H1 (cell line): Measurements from ENCODE around the gene PSMD9. TPM values are rescaled to one million over a fixed set of nuclear protein-coding genes. Genes with fewer than 3 reads are reported as not detected.

Source experiments
- CTCF ChIA-PET: fragments of 300-600 bp; sonication (Branson Sonifier 250); formaldehyde crosslinking; loops from one replicate; lab custom pipeline; 2021; ENCODE audit not compliant: partially characterized antibody; lab: Charles Lee
- POLR2A ChIA-PET: fragments of 300-600 bp; sonication (Branson Sonifier 250); formaldehyde crosslinking; loops from one replicate; lab custom pipeline; 2021; ENCODE audit warnings: inconsistent platforms; ENCODE audit not compliant: partially characterized antibody; lab: Charles Lee
- DNase-seq, 2 experiments: peaks; one replicate each; pipeline versions ENCODE4 v3.0.0 to v3.0.0-alpha.2; 2010 to 2022; ENCODE audit warnings: low spot score in 2 of 2, low read depth in 1 of 2, mixed read lengths in 1 of 2
- FAIRE-seq: peaks from 2 replicates; lab custom pipeline; 2011; peaks lifted over from hg19 to GRCh38; lab: Jason Lieb, UNC
- H2AFZ ChIP-seq: 2 replicates; pipeline ENCODE4 v1.8.1; 2012; ENCODE audit warnings: low read length, inconsistent platforms
- H2AK5ac ChIP-seq: 2 replicates; pipeline ENCODE4 v1.6.1; 2013; ENCODE audit warnings: low read depth, low read length
- H2BK120ac ChIP-seq: replicated peaks from 2 replicates; pipeline ENCODE3; 2013; ENCODE audit warnings: low read depth, low read length, inconsistent platforms
- H2BK12ac ChIP-seq: 2 replicates; pipeline ENCODE4 v1.6.1; 2013; ENCODE audit warnings: low read depth, low read length
- H2BK15ac ChIP-seq: 2 replicates; pipeline ENCODE4 v1.6.1; 2013; ENCODE audit warnings: low read length
- H2BK20ac ChIP-seq: 2 replicates; pipeline ENCODE4 v1.6.1; 2013; ENCODE audit warnings: low read length
- H2BK5ac ChIP-seq: 2 replicates; pipeline ENCODE4 v1.6.1; 2013; ENCODE audit warnings: low read depth, low read length
- H3K14ac ChIP-seq: 2 replicates; pipeline ENCODE4 v1.6.1; 2013; ENCODE audit warnings: inconsistent platforms; ENCODE audit not compliant: insufficient read length
- H3K18ac ChIP-seq: 2 replicates; pipeline ENCODE4 v1.6.1; 2013; ENCODE audit warnings: low read length; ENCODE audit errors: extremely low read depth
- H3K23ac ChIP-seq: 2 replicates; pipeline ENCODE4 v1.6.1; 2013; ENCODE audit warnings: inconsistent platforms; ENCODE audit not compliant: insufficient read length
- H3K23me2 ChIP-seq: 2 replicates; pipeline ENCODE4 v1.6.1; 2013; ENCODE audit warnings: low read depth, low read length
- H3K27ac ChIP-seq: 2 replicates; pipeline ENCODE4 v1.6.1; 2011; ENCODE audit warnings: low read depth, low read length, inconsistent platforms
- H3K27me3 ChIP-seq, 4 experiments: replicated peaks in 1 of 4; 1 replicate in 1 of 4; 2 replicates in 3 of 4; pipeline versions ENCODE4 v1.6.1 to v1.8.1; 2011 to 2013; ENCODE audit warnings: low read length in 3 of 4, mild to moderate bottlenecking in 3 of 4, inconsistent platforms in 2 of 4, mixed read lengths in 2 of 4, moderate library complexity in 1 of 4; ENCODE audit not compliant: control insufficient read depth in 3 of 4, insufficient read depth in 3 of 4; ENCODE audit errors: extremely low read depth in 1 of 4
- H3K36me3 ChIP-seq, 4 experiments: 2 replicates each; pipeline versions ENCODE4 v1.6.1 to v1.8.1; 2011 to 2013; ENCODE audit warnings: mild to moderate bottlenecking in 4 of 4, low read length in 3 of 4, moderate library complexity in 2 of 4, control low read depth in 1 of 4, inconsistent platforms in 1 of 4; ENCODE audit not compliant: insufficient read depth in 4 of 4, control insufficient read depth in 2 of 4
- H3K4ac ChIP-seq: replicated peaks from 2 replicates; pipeline ENCODE3; 2013; ENCODE audit warnings: low read length, low read depth, mixed read lengths, inconsistent platforms; ENCODE audit not compliant: insufficient read length
- H3K4me1 ChIP-seq, 4 experiments: replicated peaks in 1 of 4; 1 replicate in 1 of 4; 2 replicates in 3 of 4; pipeline versions ENCODE4 v1.6.1 to v1.8.1; 2011 to 2013; ENCODE audit warnings: low read length in 3 of 4, inconsistent platforms in 2 of 4, mixed read lengths in 1 of 4; ENCODE audit not compliant: insufficient read depth in 4 of 4, control insufficient read depth in 3 of 4
- H3K4me2 ChIP-seq, 2 experiments: 2 replicates each; pipeline versions ENCODE4 v1.6.1 to v1.8.1; 2011 to 2013; ENCODE audit warnings: low read depth in 2 of 2, low read length in 2 of 2, control low read depth in 1 of 2, inconsistent platforms in 1 of 2, mild to moderate bottlenecking in 1 of 2; ENCODE audit not compliant: insufficient read depth in 1 of 2
- H3K4me3 ChIP-seq, 4 experiments: fragments of 200-600, 300-600 bp in 1 of 4; sonication (generic), shearing (Covaris generic), sonication (Bioruptor Twin) in 1 of 4; 2 replicates each; pipeline versions ENCODE4 v1.5.1 to v1.8.1; 2011 to 2016; ENCODE audit warnings: low read length in 4 of 4, low read depth in 3 of 4, control low read depth in 2 of 4, inconsistent platforms in 2 of 4, mild to moderate bottlenecking in 2 of 4, mixed read lengths in 1 of 4, moderate library complexity in 1 of 4; ENCODE audit not compliant: insufficient read depth in 2 of 4; ENCODE audit errors: extremely low read depth in 1 of 4
- H3K56ac ChIP-seq: replicated peaks from 2 replicates; pipeline ENCODE3; 2013; ENCODE audit warnings: low read depth, mild to moderate bottlenecking, mixed read lengths, low read length, inconsistent platforms; ENCODE audit not compliant: insufficient read length
- H3K79me1 ChIP-seq: 2 replicates; pipeline ENCODE4 v1.6.1; 2013; ENCODE audit warnings: low read depth, low read length, control low read depth
- H3K79me2 ChIP-seq, 2 experiments: 2 replicates each; pipeline versions ENCODE4 v1.6.1 to v1.8.1; 2012 to 2013; ENCODE audit warnings: low read length in 2 of 2, mild to moderate bottlenecking in 2 of 2, inconsistent platforms in 1 of 2; ENCODE audit not compliant: insufficient read depth in 2 of 2, control insufficient read depth in 1 of 2
- H3K9ac ChIP-seq, 4 experiments: replicated peaks in 1 of 4; 1 replicate in 1 of 4; 2 replicates in 3 of 4; pipeline versions ENCODE4 v1.6.1 to v1.8.1; 2011 to 2013; ENCODE audit warnings: low read depth in 3 of 4, low read length in 3 of 4, control low read depth in 2 of 4, mild to moderate bottlenecking in 2 of 4, moderate library complexity in 2 of 4, inconsistent platforms in 1 of 4; ENCODE audit errors: extremely low read depth in 1 of 4
- H3K9me3 ChIP-seq, 2 experiments: 2 replicates each; pipeline versions ENCODE4 v1.6.1 to v1.8.1; 2012 to 2013; ENCODE audit warnings: mild to moderate bottlenecking in 2 of 2, moderate library complexity in 2 of 2, control low read depth in 1 of 2, inconsistent platforms in 1 of 2, low read depth in 1 of 2, low read length in 1 of 2, mixed read lengths in 1 of 2; ENCODE audit not compliant: insufficient read depth in 2 of 2
- H4K20me1 ChIP-seq, 2 experiments: replicated peaks in 1 of 2; 2 replicates each; pipeline versions ENCODE3 to v1.8.1; 2011 to 2013; ENCODE audit warnings: inconsistent platforms in 2 of 2, low read length in 2 of 2, mild to moderate bottlenecking in 1 of 2; ENCODE audit not compliant: insufficient read depth in 2 of 2, control insufficient read depth in 1 of 2
- H4K5ac ChIP-seq: 2 replicates; pipeline ENCODE4 v1.6.1; 2013; ENCODE audit warnings: low read length, low read depth, mixed read lengths, inconsistent platforms; ENCODE audit not compliant: insufficient read length
- H4K8ac ChIP-seq: 2 replicates; pipeline ENCODE4 v1.8.0; 2013; ENCODE audit warnings: mild to moderate bottlenecking, moderate library complexity, low read length, inconsistent platforms; ENCODE audit not compliant: insufficient read depth; ENCODE audit errors: extremely low read depth
- H4K91ac ChIP-seq: replicated peaks from 2 replicates; pipeline ENCODE3; 2013; ENCODE audit warnings: low read length, mixed read lengths, inconsistent platforms; ENCODE audit not compliant: insufficient read length
- EZH2 ChIP-seq: fragments of 200-600 bp; sonication (generic); IDR thresholded peaks from 2 replicates; pipeline ENCODE4 v1.7.1; 2012; ENCODE audit warnings: low read depth, mild to moderate bottlenecking, moderate library complexity, low read length, inconsistent platforms; ENCODE audit not compliant: severe bottlenecking
- KDM5A ChIP-seq: fragments of 200-600 bp; IDR thresholded peaks from 2 replicates; pipeline ENCODE4 v1.7.1; 2012; ENCODE audit warnings: mild to moderate bottlenecking, low read length, inconsistent platforms, mixed read lengths
- MAFK ChIP-seq: IDR thresholded peaks from 2 replicates; pipeline ENCODE4 v1.6.1; 2012; ENCODE audit warnings: low read depth, mild to moderate bottlenecking, improper control_type of control experiment, low read length
- RNF2 ChIP-seq: fragments of 200-900, 300-1000 bp; sonication (generic); IDR thresholded peaks from 2 replicates; pipeline ENCODE4 v1.7.1; 2016; ENCODE audit warnings: borderline replicate concordance, low read depth, mild to moderate bottlenecking, antibody characterized with exemption, low read length; ENCODE audit not compliant: poor library complexity, severe bottlenecking; ENCODE audit errors: missing control alignments
- TAF7 ChIP-seq: optimal IDR thresholded peaks from 2 replicates; pipeline ENCODE3; 2011; ENCODE audit warnings: low read depth, mild to moderate bottlenecking, inconsistent platforms, low read length, moderate library complexity, borderline replicate concordance
- WGBS, 2 experiments: shearing (Covaris generic) in 1 of 2; methylation state at CpG; one replicate each; pipeline versions ENCODE4 v1.1.6 to v1.1.7; 2013 to 2015; ENCODE audit warnings: low lambda C conversion rate in 2 of 2, mixed read lengths in 2 of 2, inconsistent platforms in 1 of 2, low coverage in 1 of 2, missing lambda C conversion rate in 1 of 2; ENCODE audit not compliant: insufficient replicate concordance in 2 of 2, insufficient coverage in 1 of 2, insufficient read length in 1 of 2; ENCODE audit errors: extremely low coverage in 1 of 2, missing lambda C conversion rate in 1 of 2; 5-methylcytosine and 5-hydroxymethylcytosine counted together
- polyA plus RNA-seq, 7 experiments: library from polyadenylated mRNA; depleted of rRNA in 3 of 7; stranded (reverse) in 5 of 7; unstranded in 2 of 7; fragments of >200 nt in 5 of 7; fragments of 200-250 nt in 2 of 7; gene quantifications; 1 replicate in 5 of 7; 2 replicates in 1 of 7; 4 replicates in 1 of 7; pipeline versions ENCODE4 v1.2.1 to v1.2.3, GENCODE V29; 2011 to 2013; ENCODE audit warnings: missing spikeins in 2 of 7, mixed read lengths in 2 of 7
- total RNA-seq: library from RNA; stranded (reverse); fragmentation: NEBNext Ultra II Directional; extraction: Animal tissue kit (Norgen Biotek cat#: 25700); gene quantifications from 2 replicates; pipeline ENCODE4 v1.2.1, GENCODE V29; 2021
- TF ChIP-seq, protein P1 (sequence below): IDR thresholded peaks from 2 replicates; pipeline ENCODE4 v1.6.1; 2011; ENCODE audit warnings: low read depth, mild to moderate bottlenecking, low read length; ENCODE audit not compliant: insufficient read depth

Gene PSMD9
- total and polyA plus RNA-seq, 2 of the 8 experiments (the other 6 are each of a cell fraction or from before 2014, with no cell fraction given): 28.8 to 36.1 TPM

DNA sequence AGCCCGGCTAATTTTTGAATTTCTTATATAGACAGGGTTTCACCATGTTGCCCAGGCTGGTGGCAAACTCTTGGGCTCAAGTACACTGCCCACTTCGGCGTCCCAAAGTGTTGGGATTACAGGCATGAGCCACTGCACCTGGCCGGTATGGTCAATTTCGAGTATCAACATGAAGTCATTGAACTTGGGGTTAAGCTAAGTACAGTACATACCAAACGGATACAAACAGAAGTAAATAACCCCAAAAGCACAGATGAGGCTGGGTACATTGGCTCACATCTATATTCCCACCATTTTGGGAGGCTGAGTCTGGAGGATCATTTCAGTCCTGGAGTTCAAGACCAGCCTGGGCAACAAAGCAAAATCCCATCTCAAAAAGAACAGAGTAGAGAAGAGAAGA is 13.0 kb upstream of the PSMD9 start:
- no peak overlapping the region for H4K5ac ChIP-seq
- H2BK5ac ChIP-seq: no peak overlapping the region
- H3K18ac ChIP-seq: no peak overlapping the region
- H3K4ac ChIP-seq: no peak overlapping the region
- no peaks in the 10 kb centered on the region for H3K4me1 ChIP-seq
- no peak overlapping the region for H4K91ac ChIP-seq
- H3K4me3 ChIP-seq: no peak overlapping the region
- no peak overlapping the region for H3K9ac ChIP-seq
- H3K36me3 ChIP-seq: no peaks in the 10 kb centered on the region
- H3K27me3 ChIP-seq: no peaks in the 10 kb centered on the region
- TF ChIP-seq EZH2: no peak
- TF ChIP-seq KDM5A: no peak
- TF ChIP-seq, protein P1, sequence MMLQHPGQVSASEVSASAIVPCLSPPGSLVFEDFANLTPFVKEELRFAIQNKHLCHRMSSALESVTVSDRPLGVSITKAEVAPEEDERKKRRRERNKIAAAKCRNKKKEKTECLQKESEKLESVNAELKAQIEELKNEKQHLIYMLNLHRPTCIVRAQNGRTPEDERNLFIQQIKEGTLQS: no peak
- no peak for TF ChIP-seq MAFK
- TF ChIP-seq RNF2: no peak
- TF ChIP-seq TAF7: no peak
- TF ChIP-seq, all 59 proteins: peak for 0
- WGBS, 2 experiments: 89% methylated on average over 6 of the region's 6 CpGs; no CpG with 5 or more reads in 1 of the 2 experiments
- no peak for FAIRE-seq
- H3K9me3 ChIP-seq: no peaks in the 10 kb centered on the region
- no peaks in the 10 kb centered on the region for H3K79me2 ChIP-seq
- no peak overlapping the region for H3K56ac ChIP-seq
- H2AK5ac ChIP-seq: no peak overlapping the region
- H3K79me1 ChIP-seq: no peaks in the 10 kb centered on the region
- H2BK120ac ChIP-seq: no peak overlapping the region
- CTCF ChIA-PET: interaction anchor here (2.0 kb wide), 1 partner anchor 14 kb away, joined by 6 read pairs; no protein-coding TSS in a partner anchor
- no peak overlapping the region for H3K23ac ChIP-seq
- POLR2A ChIA-PET: interaction anchor here (1.4 kb wide), 1 partner anchor 73 kb away, joined by 3 read pairs; no protein-coding TSS in a partner anchor
- H4K8ac ChIP-seq: no peak overlapping the region
- H2BK20ac ChIP-seq: no peak overlapping the region
- DNase-seq: no peak
- no peak overlapping the region for H2AFZ ChIP-seq
- no peaks in the 10 kb centered on the region; the same call in 1 of the 2 replicates for H3K23me2 ChIP-seq
- no peaks in the 10 kb centered on the region for H4K20me1 ChIP-seq
- no peak overlapping the region for H3K27ac ChIP-seq
- no peak overlapping the region for H3K14ac ChIP-seq
- no peak overlapping the region for H2BK15ac ChIP-seq
- no peak overlapping the region for H2BK12ac ChIP-seq
- no peak overlapping the region for H3K4me2 ChIP-seq
